T-helper 2 cell treated with Interferon-gamma antibody and Interleukin-4, amounts not matched to agents 5 μg/mL and 100 μg/mL, for 36 hours (primary cell): Measurements from ENCODE around the gene C9.

Experiments
- DNase-seq: peaks from one replicate; pipeline ENCODE4 v3.0.0; 2021; ENCODE audit warnings: low spot score
- H3K27ac Mint-ChIP-seq: one replicate; pipeline ENCODE4 v1.8.0; 2021; ENCODE audit warnings: mild to moderate bottlenecking, mixed read lengths
- H3K27me3 Mint-ChIP-seq: one replicate; pipeline ENCODE4 v1.8.0; 2021; ENCODE audit warnings: low read depth, mixed read lengths
- H3K36me3 Mint-ChIP-seq: one replicate; pipeline ENCODE4 v1.8.0; 2021; ENCODE audit warnings: low read depth, mixed read lengths
- H3K4me1 Mint-ChIP-seq: one replicate; pipeline ENCODE4 v1.8.0; 2021; ENCODE audit warnings: low read depth, mixed read lengths
- H3K4me3 Mint-ChIP-seq: one replicate; pipeline ENCODE4 v1.8.0; 2022; ENCODE audit warnings: mild to moderate bottlenecking, moderate library complexity, mixed read lengths
- H3K9me3 Mint-ChIP-seq: one replicate; pipeline ENCODE4 v1.8.0; 2021; ENCODE audit warnings: mixed read lengths

C9 gene

DNA sequence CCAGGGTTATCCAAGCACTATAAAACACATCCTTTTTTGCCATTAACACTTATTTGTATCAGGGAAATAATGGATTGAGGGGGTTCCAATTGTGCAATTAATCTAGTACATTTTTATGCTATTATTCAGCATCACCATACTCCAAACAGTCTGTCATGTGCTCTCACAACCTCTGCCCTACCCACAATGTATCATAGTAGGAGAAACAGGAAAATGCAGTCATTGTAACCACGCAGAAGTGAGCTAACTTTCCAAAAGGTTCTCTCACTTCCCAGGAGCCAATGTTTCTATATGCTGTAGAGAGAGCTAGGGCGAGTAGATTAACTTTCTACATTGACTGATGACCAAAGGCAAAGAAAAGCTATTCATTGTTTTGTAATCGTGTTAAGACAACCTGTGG lies 30.7 kb upstream of the C9 start:
- H3K36me3 Mint-ChIP-seq, result no peaks in the 10 kb centered on the region
- H3K4me1 Mint-ChIP-seq, result no peaks in the 10 kb centered on the region
- H3K4me3 Mint-ChIP-seq, result no peak overlapping the region
- H3K9me3 Mint-ChIP-seq, result no peaks in the 10 kb centered on the region
- H3K27ac Mint-ChIP-seq, result no peak overlapping the region
- H3K27me3 Mint-ChIP-seq, result peaks cover 2% of the 10 kb centered on the region
- no peak for DNase-seq

DNA sequence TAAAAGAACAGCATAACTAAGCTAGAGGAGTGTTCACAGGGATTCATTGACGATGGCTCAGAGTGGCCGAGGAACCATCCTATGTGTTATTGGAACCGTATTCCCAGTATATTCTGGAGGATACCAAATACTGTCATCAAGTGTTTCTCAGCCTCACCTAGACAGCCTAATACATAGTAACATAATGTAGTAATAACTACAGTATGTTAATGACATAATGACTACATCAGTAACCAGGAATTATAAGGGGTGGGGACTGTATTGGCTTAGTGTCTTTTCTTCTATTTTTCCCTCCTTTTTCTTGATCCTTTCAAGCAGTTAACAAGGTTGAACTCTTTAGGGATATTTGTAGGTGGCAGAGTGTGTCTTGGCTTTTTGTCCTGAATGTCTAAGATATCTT lies 26.6 kb upstream of the C9 start:
- Mint-ChIP-seq H3K27ac (no peak overlapping the region), H3K4me3 (no peak overlapping the region), H3K27me3 (peaks cover 2% of the 10 kb centered on the region), H3K9me3 (no peaks in the 10 kb centered on the region), H3K36me3 (no peaks in the 10 kb centered on the region), H3K4me1 (no peaks in the 10 kb centered on the region)
- DNase-seq, result no peak

DNA sequence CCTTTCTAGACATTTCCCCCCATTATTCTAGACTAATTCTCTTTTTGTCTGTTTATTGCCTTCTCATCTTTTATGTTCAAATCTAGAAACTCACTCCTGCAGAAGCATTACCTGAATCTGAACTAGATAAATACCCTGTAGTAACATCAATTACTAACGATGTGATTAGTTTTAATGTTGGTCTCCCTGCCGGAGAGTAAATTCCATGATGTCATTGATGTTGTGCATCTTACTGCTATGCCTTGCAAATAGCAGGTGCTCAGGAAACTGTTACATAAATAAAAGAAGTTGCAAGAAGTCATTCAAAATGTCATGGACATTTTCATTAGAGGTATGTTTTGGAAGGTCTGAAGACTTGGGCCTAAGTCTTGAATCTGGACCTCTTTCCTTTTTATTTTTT lies 23.0 kb upstream of the C9 start:
- no peak for DNase-seq

DNA sequence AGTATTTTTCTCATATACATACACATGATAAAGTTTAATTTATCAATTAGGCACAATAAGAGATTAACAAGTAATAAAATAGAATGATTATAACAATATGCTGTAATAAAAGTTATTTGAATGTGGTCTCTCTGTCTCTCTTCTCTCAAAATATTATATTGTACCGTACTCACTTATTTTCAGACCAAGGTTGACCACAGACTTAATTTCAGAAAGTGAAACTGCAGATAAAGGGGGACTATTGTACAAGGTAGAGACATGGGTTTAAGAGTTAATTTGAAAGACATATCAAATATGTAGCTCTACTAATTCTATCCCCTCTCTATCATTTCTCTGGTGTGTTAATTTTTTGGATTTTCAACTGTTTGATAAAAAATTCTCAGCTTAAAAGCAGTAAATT lies 20.0 kb upstream of the C9 start:
- H3K4me3 Mint-ChIP-seq, result no peak overlapping the region
- H3K27ac Mint-ChIP-seq, result no peak overlapping the region
- no peaks in the 10 kb centered on the region for H3K36me3 Mint-ChIP-seq
- DNase-seq, result no peak
- H3K4me1 Mint-ChIP-seq, result no peaks in the 10 kb centered on the region
- peaks cover 3% of the 10 kb centered on the region for H3K27me3 Mint-ChIP-seq
- H3K9me3 Mint-ChIP-seq, result no peaks in the 10 kb centered on the region

More for the DNA sequence above, 23.0 kb upstream of the C9 start:
- H3K27me3 Mint-ChIP-seq, result peaks cover 2% of the 10 kb centered on the region
- no peaks in the 10 kb centered on the region for H3K36me3 Mint-ChIP-seq
- no peaks in the 10 kb centered on the region for H3K9me3 Mint-ChIP-seq
- no peaks in the 10 kb centered on the region for H3K4me1 Mint-ChIP-seq
- H3K27ac Mint-ChIP-seq, result no peak overlapping the region
- H3K4me3 Mint-ChIP-seq, result no peak overlapping the region

DNA sequence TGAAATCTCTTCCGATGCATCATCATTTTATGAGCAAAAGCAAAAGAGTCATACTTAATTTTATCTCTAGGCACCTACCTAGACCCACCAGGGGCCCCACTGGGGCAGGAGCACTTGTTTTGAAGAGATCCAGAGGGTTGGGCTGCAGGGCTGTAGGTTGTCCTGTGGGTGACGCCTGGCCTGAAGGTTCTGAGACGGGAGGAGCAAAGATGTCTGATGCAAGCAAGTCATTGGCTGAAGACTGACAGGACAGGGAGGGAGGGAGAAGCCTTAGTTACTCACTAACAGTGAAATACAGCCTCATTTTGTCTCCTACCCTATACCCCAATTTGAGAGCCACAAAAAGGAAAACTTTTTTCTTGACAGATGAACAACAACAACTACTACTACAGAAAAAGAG lies 17.1 kb upstream of the C9 start:
- H3K4me3 Mint-ChIP-seq, result no peak overlapping the region
- no peak for DNase-seq
- no peaks in the 10 kb centered on the region for H3K9me3 Mint-ChIP-seq
- no peaks in the 10 kb centered on the region for H3K4me1 Mint-ChIP-seq
- H3K36me3 Mint-ChIP-seq, result no peaks in the 10 kb centered on the region
- H3K27ac Mint-ChIP-seq, result no peak overlapping the region
- peaks cover 4% of the 10 kb centered on the region for H3K27me3 Mint-ChIP-seq

DNA sequence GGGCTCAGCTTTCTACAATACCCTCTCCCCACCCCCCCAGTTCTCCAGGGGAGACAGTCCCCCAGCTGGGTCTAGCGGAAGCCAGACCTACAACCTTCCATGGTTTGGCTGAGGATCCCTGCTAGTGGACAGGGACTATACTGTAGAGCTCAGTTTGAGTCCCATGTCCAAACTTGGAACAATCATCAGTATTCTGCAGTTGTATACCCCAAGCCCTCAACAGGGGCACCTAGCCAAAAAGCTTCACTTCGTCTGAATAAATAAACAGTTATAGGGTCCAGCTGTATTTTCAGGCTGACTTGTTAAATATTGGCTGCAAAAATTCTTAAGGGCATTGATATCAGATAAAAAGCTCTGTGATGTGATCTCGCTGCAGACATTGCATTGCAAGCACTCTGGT lies 15.4 kb upstream of the C9 start:
- H3K36me3 Mint-ChIP-seq, result no peaks in the 10 kb centered on the region
- no peak overlapping the region for H3K27ac Mint-ChIP-seq
- H3K4me1 Mint-ChIP-seq, result no peaks in the 10 kb centered on the region
- DNase-seq, result no peak
- no peaks in the 10 kb centered on the region for H3K9me3 Mint-ChIP-seq
- peaks cover 10% of the 10 kb centered on the region for H3K27me3 Mint-ChIP-seq
- H3K4me3 Mint-ChIP-seq, result no peak overlapping the region

DNA sequence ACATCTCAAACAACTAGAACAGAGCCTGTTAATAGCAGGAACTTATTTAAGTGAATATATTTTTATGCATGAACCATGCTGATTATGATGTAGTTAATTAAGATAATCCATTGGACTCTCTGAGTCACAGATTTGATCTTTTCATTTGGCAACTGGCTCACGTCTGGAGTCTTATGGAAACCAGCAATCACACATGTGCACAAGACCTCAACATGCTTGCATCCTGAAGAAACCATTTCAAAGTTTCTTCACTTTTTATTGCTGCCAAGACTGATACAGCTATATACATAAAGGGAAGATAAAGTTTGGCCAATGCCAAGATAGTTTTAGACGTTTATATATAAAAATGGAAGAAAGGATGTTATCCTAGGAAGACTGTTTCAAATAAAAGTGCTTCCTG lies 13.3 kb upstream of the C9 start:
- Mint-ChIP-seq H3K27me3 (peaks cover 16% of the 10 kb centered on the region), H3K4me3 (no peak overlapping the region), H3K9me3 (no peaks in the 10 kb centered on the region), H3K4me1 (no peaks in the 10 kb centered on the region), H3K27ac (no peak overlapping the region), H3K36me3 (no peaks in the 10 kb centered on the region)
- no peak for DNase-seq

DNA sequence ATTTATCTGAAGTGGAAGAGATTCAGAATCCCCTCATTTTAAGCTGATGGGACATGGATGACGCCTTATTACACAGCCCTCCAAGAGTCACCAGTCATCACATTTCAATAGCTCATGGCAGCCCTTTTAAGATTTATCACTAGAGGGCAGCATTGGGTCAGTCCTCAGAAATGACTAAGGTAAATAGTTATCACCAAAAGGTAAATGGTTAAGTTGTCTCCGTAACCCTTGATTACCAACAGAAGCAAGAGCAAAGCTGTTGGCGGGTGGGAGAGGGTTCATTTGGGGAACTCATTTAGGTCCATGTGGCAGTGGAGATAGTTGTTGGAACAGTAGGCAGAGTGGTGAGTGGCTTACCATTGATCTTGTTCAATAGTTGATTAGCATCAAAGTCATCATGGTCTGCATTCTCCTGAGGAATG lies 12.0 kb upstream of the C9 start:
- no peaks in the 10 kb centered on the region for H3K9me3 Mint-ChIP-seq
- H3K4me3 Mint-ChIP-seq, result no peak overlapping the region
- DNase-seq, result peak; percentile 14
- H3K27me3 Mint-ChIP-seq, result peaks cover 18% of the 10 kb centered on the region
- H3K27ac Mint-ChIP-seq, result no peak overlapping the region
- no peaks in the 10 kb centered on the region for H3K36me3 Mint-ChIP-seq
- H3K4me1 Mint-ChIP-seq, result no peaks in the 10 kb centered on the region

DNA sequence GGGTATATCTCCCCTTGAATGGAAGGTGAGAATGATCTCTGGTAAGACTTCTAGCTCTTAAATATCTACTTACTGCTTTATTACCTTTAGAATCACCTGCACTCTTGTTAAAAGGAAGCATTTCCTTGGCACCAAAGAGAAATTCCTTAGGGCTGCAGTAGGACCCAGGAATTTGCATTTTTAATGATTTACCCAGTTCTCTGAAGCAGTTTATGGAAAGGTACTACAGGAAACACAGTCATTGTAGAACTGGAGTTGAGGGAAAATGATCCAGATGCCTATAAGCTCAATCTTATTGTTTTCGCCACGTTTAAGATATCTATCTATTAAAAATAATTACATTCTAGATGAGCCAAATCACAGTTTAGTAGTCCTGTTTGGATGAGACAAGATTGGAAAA lies 9.5 kb upstream of the C9 start:
- no peaks in the 10 kb centered on the region for H3K9me3 Mint-ChIP-seq
- H3K4me3 Mint-ChIP-seq, result no peak overlapping the region
- no peak overlapping the region for H3K27ac Mint-ChIP-seq
- no peak for DNase-seq
- peaks cover 15% of the 10 kb centered on the region for H3K27me3 Mint-ChIP-seq
- no peaks in the 10 kb centered on the region for H3K36me3 Mint-ChIP-seq
- H3K4me1 Mint-ChIP-seq, result no peaks in the 10 kb centered on the region

DNA sequence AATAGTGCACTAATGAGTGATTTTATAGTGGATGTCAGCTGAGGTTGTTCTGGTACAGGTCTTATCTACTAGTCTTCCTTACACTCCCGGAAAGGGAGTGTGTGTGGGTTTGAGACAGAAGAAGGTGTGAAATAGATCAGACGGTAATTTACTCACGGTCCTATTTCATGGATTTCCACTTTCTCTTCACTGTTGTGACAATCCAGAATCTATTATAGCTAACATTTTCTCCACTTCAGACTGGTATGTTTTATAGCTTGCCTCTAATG lies 7.0 kb upstream of the C9 start:
- Mint-ChIP-seq H3K27me3 (peaks cover 13% of the 10 kb centered on the region), H3K4me3 (no peak overlapping the region), H3K36me3 (no peaks in the 10 kb centered on the region), H3K4me1 (no peaks in the 10 kb centered on the region), H3K9me3 (no peaks in the 10 kb centered on the region), H3K27ac (no peak overlapping the region)
- DNase-seq, result no peak

DNA sequence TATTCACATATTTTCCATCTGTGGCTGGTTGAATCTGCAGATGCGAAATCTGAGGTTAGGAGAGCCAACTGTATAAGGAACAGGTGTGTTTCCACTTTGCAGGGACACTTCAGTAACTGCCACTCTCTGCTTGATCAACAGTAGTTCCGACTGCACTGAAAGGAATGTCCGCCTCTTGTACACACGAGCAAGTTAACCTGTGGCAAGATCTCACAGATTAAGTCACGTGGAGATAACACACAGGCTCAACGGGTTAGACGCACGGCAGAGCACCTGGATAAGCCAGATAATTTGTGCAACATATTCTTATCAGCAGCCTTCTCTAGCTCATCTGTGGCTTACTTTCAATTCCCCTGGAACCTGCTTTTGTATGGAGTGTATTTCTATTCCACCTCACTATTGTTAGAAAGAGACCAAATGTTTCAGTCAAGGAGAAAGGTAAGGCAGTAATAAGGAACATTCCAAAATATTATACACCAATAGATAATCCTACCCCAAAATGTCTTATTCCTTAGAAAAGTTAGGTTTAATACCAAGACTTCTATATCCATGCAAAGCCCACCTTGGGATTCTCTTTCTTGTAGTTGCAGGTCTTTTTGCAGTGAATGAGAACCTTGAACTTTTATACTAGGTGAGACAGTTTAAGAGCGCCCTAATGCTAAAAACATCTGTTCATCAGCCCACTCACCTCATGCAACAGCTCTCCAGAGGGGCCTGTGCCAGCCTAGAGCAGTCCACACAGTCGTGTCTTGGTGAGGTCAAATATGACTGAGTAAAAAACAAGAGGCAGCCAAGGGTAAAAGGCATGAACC lies 6.5 kb upstream of the C9 start:
- Mint-ChIP-seq H3K4me3 (no peak overlapping the region), H3K27me3 (peaks cover 13% of the 10 kb centered on the region), H3K9me3 (no peaks in the 10 kb centered on the region), H3K27ac (no peak overlapping the region), H3K4me1 (no peaks in the 10 kb centered on the region), H3K36me3 (no peaks in the 10 kb centered on the region)
- DNase-seq, result no peak

DNA sequence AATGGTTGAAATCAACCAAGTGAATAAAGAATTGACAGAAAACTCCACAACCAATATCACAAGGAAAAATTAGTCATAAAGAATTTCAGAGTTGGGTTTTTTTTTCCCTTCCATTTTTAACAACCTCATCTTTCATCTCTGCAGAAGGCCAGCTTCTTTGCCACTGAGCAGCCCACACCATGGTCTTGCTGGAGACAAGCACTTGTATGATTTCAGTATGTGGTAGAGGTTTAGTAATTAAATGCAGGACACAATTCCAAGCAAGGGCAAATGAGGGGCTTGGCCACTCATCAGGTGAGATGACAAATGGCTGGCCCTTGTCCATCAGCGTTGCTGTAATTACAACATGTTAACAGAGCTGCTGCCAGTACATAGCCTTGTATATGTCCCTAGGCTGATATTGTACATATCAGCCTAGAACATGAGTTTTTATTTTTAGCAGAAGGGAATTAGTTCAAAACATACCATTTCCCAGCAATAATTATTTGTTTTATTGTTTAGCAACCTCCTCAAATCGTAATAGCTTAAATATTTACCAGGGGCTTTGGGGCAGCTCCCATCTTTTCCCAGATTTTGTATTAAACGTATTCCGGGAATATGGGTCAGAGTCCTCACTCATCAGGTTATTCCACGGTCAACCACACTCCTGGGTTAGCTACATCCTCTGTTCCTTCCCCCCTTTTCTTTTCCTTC lies 5.0 kb upstream of the C9 start:
- DNase-seq, result no peak
- Mint-ChIP-seq H3K27me3 (peaks cover 6% of the 10 kb centered on the region), H3K4me3 (no peak overlapping the region), H3K4me1 (no peaks in the 10 kb centered on the region), H3K36me3 (no peaks in the 10 kb centered on the region), H3K9me3 (no peaks in the 10 kb centered on the region), H3K27ac (no peak overlapping the region)

DNA sequence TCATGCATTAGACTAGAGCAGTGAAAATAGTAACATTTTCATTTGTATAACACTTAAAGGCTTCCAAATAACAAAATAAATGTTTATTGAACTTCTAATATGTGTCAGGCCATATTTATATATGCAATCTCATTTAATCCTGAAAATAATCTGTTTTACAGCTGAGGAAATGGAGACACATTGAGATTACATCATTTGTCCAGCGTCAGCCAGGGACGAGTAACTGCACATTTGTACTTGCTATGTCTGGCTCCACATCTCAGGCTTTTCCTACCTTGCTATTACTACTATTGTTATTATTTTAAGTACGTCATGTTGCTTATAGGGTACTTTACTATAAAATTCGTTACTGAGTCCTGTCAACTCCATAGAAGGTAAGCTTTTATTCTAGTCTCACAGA lies 3.8 kb upstream of the C9 start:
- Mint-ChIP-seq H3K36me3 (no peaks in the 10 kb centered on the region), H3K9me3 (no peaks in the 10 kb centered on the region), H3K27me3 (peaks cover 6% of the 10 kb centered on the region), H3K27ac (no peak overlapping the region), H3K4me1 (no peaks in the 10 kb centered on the region), H3K4me3 (no peak overlapping the region)
- DNase-seq, result no peak

DNA sequence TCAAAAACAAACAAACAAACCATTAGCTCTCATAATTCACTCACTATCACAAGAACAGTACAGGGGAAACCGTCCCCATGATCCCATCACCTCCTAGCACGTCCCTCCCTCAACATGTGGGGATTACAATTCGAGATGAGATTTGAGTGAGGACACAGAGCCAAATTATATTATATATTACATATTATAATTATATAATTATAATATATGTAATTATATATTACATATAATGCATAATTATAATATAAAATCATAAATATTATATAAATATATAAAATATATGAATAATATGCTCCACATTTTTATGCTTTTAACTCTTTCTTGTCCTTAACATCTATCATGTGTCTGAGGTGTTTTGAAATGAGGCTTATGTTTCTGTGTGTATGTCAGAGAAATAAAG lies 3.4 kb upstream of the C9 start:
- H3K36me3 Mint-ChIP-seq, result no peaks in the 10 kb centered on the region
- no peaks in the 10 kb centered on the region for H3K9me3 Mint-ChIP-seq
- H3K4me1 Mint-ChIP-seq, result no peaks in the 10 kb centered on the region
- H3K27me3 Mint-ChIP-seq, result peaks cover 3% of the 10 kb centered on the region
- H3K4me3 Mint-ChIP-seq, result no peak overlapping the region
- H3K27ac Mint-ChIP-seq, result no peak overlapping the region
- no peak for DNase-seq

DNA sequence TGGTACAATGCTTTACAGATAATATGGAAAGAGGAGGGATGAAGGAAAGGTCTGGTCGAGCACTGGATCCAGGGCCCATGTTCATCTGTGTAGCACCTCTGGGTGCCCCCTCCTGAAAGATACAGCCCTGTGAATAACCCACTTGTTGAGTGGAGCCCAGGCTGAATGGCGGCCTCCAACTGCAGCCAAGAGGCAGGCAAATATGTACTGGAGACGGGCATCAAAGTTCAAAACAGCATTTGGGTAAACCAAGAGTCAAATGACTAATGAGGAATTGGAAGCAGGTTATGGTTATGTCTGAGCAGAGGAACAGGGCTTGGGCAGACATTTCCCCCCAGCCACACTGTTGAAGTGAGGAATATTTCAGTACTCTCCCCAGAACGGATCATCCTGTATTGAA lies 1.1 kb downstream of the C9 start:
- H3K27ac Mint-ChIP-seq, result no peak overlapping the region
- H3K4me1 Mint-ChIP-seq, result no peaks in the 10 kb centered on the region
- H3K36me3 Mint-ChIP-seq, result no peaks in the 10 kb centered on the region
- H3K27me3 Mint-ChIP-seq, result no peaks in the 10 kb centered on the region
- H3K9me3 Mint-ChIP-seq, result no peaks in the 10 kb centered on the region
- no peak for DNase-seq
- no peak overlapping the region for H3K4me3 Mint-ChIP-seq
